Brain microvascular endothelial cell (primary cell): ENCODE results near the gene SOX8.

Source experiments
- DNase-seq: peaks from one replicate; pipeline ENCODE4 v3.0.0-alpha.2; 2020
- H3K27ac ChIP-seq: fragments of 250-450 bp; sonication (Bioruptor Pico); 2 replicates; pipeline ENCODE4 v1.5.1; 2020; ENCODE audit warnings: mild to moderate bottlenecking, moderate library complexity
- H3K27me3 ChIP-seq: fragments of 250-450 bp; sonication (Bioruptor Pico); replicated peaks from 2 replicates; pipeline ENCODE4 v1.5.1; 2020; ENCODE audit warnings: mild to moderate bottlenecking
- H3K36me3 ChIP-seq: fragments of 250-450 bp; sonication (Bioruptor Pico); replicated peaks from 2 replicates; pipeline ENCODE4 v1.5.1; 2020; ENCODE audit warnings: mild to moderate bottlenecking
- H3K4me3 ChIP-seq: 2 replicates; pipeline ENCODE4 v1.5.1; 2011; ENCODE audit warnings: low read depth, mild to moderate bottlenecking, control low read depth, low read length, moderate library complexity
- in situ Hi-C: cut with HindIII; loops from 2 replicates; pipeline ENCODE4 v1.10.0; 2017; ENCODE audit warnings: low sequenced_read_pairs, low pct_ligation_motif_present
- TF ChIP-seq, protein P1 (sequence below): IDR thresholded peaks from 2 replicates; pipeline ENCODE4 v1.5.1; 2011; ENCODE audit warnings: low read depth, mild to moderate bottlenecking, moderate library complexity, low read length, control low read depth, inconsistent platforms; ENCODE audit errors: missing control alignments

Gene SOX8

DNA sequence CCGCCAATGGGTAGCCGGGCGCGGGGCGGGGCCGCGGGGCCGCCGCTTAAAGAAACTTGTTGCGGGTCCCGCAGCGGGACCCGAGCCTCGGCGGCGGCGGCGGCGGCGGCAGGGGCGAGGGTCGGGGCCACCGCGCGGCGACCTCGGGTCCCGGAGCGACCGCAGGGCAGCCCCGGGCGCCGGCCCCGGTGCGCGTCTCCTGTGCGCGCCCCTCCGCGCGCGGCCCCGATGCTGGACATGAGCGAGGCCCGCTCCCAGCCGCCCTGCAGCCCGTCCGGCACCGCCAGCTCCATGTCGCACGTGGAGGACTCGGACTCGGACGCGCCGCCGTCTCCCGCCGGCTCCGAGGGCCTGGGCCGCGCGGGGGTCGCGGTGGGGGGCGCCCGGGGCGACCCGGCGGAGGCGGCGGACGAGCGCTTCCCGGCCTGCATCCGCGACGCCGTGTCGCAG, at the start of gene SOX8:
Gene SOX8 (plus strand): TSS at position 76 of the 450 bp plus-strand sequence. CDS start 153 bp downstream, at position 229.
- Histone ChIP-seq H3K27ac (no peak within 1 kb of the TSS), H3K27me3 (peaks cover 53% of the 10 kb centered on the region), H3K4me3 (no peak within 1 kb of the TSS), H3K36me3 (no peaks in the 10 kb centered on the region)
- TF ChIP-seq, protein P1, sequence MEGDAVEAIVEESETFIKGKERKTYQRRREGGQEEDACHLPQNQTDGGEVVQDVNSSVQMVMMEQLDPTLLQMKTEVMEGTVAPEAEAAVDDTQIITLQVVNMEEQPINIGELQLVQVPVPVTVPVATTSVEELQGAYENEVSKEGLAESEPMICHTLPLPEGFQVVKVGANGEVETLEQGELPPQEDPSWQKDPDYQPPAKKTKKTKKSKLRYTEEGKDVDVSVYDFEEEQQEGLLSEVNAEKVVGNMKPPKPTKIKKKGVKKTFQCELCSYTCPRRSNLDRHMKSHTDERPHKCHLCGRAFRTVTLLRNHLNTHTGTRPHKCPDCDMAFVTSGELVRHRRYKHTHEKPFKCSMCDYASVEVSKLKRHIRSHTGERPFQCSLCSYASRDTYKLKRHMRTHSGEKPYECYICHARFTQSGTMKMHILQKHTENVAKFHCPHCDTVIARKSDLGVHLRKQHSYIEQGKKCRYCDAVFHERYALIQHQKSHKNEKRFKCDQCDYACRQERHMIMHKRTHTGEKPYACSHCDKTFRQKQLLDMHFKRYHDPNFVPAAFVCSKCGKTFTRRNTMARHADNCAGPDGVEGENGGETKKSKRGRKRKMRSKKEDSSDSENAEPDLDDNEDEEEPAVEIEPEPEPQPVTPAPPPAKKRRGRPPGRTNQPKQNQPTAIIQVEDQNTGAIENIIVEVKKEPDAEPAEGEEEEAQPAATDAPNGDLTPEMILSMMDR: no peak
- DNase-seq: no peak
- in situ Hi-C loops: loop anchor here (25.0 kb wide), 2 partner anchors 144 to 269 kb away; partner anchors contain the start of genes ANTKMT, FBXL16 and METRN

DNA sequence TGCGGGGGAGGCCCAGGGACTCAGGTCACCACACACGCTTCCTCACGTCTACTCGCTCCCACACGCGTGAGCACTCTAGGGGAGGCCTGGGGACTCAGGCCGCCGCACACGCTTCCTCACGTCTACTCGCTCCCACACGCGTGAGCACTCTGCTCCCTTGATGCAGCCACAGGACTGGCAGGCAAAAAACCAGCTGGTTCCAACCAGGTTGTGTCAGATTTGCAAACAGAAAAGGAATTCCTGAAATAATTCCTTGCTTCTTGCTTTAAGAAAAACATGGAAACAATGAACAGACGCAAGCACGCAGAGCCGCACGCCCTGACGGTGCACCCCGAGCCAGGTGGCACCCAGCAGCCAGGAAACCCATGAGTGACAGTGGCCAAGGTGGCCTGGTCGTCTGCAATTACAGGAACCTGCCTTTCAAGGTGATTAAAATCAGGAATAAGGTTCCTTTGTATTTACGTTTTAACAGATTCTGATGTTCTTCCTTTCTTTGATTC, 48.7 kb upstream of the SOX8 start:
- Histone ChIP-seq H3K4me3 (no peak overlapping the region), H3K27ac (no peak overlapping the region), H3K36me3 (no peaks in the 10 kb centered on the region), H3K27me3 (no peaks in the 10 kb centered on the region)
- DNase-seq: no peak
- TF ChIP-seq, protein P1: no peak
- in situ Hi-C loops: no loop called here

DNA sequence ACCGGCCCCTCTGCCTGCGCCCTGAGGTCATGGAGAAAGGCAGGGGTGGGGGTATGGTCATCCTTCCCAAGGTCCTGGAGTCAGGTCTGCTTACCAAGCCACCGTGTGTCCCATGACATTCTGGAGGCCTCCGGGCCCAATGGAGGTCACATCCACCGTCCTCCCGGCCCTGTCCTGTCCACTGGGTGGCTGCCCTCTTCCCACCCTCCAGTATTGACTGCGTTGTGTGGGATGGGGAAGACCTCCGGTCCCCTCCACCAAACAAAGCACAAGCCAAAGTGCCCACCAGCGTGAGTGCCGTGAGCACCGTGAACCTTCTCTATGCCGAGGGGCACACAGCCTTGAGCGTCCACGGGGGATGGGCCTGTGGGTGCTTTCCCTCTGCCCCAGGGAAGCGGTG, 48.0 kb upstream of the SOX8 start:
- TF ChIP-seq, protein P1: no peak
- no peak overlapping the region for H3K27ac ChIP-seq
- in situ Hi-C loops: no loop called here

DNA sequence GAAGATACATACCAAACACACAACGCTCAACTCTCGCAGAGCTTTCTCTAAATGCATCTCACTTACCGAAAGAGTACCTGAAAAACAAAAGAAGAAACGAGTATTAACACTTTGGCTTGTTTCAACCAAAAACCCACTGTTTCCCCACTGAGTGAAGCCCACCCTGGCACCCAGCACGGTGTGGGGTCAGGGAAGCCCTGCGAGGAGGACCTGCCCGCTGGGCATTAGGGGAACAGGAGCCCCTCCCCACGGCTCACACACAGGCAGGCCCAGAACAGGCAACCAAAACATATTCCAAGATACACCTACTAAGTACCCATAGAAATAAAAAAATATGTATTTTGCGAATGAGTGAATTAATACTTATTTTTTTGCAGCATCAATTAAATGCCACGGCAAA, 47.4 kb upstream of the SOX8 start:
- no peak for DNase-seq
- TF ChIP-seq, protein P1: no peak
- Histone ChIP-seq H3K4me3 (no peak overlapping the region), H3K27ac (no peak overlapping the region), H3K27me3 (no peaks in the 10 kb centered on the region), H3K36me3 (no peaks in the 10 kb centered on the region)
- in situ Hi-C loops: no loop called here

More for the DNA sequence above, 48.0 kb upstream of the SOX8 start:
- DNase-seq: no peak
- Histone ChIP-seq H3K36me3 (no peaks in the 10 kb centered on the region), H3K27me3 (no peaks in the 10 kb centered on the region), H3K4me3 (no peak overlapping the region)

DNA sequence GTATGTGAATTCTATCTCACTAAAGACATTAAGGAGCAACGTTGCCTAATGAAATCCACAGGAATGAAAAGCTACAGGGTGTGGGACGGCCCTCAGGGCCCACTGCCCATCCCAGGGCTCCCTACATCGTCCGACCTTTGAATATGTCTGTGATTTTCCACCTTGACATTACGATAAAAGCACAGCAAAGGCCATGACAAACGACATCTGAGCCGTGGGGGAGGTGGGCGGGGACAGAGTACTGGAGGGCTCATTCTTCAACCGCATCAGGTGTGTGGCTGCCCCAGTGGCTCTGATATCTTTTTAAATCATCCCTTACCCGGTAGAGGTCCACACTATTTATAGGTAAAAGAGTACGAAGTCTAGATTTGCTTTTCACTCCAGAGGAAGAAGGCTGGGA, 45.9 kb upstream of the SOX8 start:
- in situ Hi-C loops: no loop called here
- no peak overlapping the region for H3K27ac ChIP-seq
- no peaks in the 10 kb centered on the region for H3K27me3 ChIP-seq
- no peak for DNase-seq
- no peak overlapping the region for H3K4me3 ChIP-seq
- H3K36me3 ChIP-seq: no peaks in the 10 kb centered on the region
- TF ChIP-seq, protein P1: no peak

DNA sequence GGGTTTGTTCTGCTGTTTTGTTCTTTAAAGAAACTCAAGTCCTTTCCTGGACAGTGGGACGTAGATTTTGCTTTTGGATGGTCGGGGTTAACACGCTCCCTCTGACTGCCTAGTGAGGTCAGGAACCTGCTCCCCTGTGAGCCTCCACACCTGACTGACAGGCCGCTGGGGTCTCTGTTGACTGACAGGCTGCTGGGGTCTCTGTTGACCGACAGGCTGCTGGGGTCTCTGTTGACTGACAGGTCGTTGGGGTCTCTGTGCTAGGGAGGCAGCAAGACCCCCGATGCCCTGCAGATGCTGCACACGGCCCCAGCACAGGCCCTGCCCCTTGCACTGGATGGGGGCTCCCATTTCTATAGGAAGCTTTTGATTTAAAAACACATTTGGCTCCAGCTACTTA, 44.3 kb upstream of the SOX8 start:
- TF ChIP-seq, protein P1: no peak
- H3K27ac ChIP-seq: no peak overlapping the region
- no peaks in the 10 kb centered on the region for H3K27me3 ChIP-seq
- in situ Hi-C loops: no loop called here
- DNase-seq: no peak
- no peak overlapping the region for H3K4me3 ChIP-seq
- no peaks in the 10 kb centered on the region for H3K36me3 ChIP-seq
